Middle frontal gyrus (tissue), 1 donor: ENCODE data around the gene CEP104.
"Not testable (repeated sequence)": the region's sequence is repeated elsewhere in the genome, so short reads cannot be mapped to it uniquely, and the experiment has no call there.

Source experiments
- DNase-seq: peaks from one replicate; pipeline ENCODE4 v3.0.0-alpha.2; 2015; ENCODE audit warnings: low spot score; ENCODE audit errors: extremely low spot score

Gene CEP104

DNA sequence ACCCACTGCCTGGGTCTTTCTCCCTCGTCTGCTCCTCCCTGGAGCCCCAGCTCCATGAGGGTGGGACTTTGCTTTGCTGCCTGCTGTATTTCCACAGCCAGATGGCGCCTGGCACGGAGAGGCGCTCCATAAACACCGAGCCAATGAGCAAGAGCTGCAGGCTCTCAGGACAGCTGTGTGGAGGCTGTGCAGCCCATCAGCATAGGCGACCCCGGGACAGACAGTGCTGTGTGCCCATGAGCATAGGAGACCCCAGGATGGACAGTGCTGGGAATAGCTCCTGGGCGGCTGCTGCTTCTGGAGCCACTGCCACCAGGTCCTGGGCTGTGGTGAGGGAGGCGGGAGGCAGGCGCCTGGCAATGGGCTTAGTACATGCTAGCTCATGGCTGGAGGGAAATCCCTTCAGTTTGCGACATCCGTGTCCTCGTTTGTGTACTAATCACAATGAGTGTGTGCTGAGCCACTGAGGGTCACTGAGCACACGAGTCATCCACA is 29.2 kb downstream of the CEP104 start:
- DNase-seq: no peak

DNA sequence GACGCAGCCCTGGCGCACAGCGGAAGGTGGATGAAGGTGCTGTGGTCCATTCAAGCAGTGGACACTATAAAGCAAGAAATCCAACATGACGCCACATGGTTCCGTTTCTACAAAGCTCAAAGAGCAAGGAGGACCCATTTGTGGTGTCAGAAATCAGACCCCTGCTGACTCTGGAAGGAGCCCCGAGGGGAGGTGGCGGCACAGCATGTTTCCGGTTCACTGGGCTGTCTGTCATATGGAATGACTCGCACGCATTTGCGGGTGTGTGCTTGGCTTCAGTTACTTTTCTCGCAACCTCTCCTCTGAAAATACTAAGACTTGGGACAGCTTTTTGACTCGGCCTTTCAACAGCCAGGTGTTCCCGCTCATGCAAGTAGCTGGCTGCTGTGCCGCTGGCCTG is 31.7 kb downstream of the CEP104 start:
- DNase-seq: no peak

DNA sequence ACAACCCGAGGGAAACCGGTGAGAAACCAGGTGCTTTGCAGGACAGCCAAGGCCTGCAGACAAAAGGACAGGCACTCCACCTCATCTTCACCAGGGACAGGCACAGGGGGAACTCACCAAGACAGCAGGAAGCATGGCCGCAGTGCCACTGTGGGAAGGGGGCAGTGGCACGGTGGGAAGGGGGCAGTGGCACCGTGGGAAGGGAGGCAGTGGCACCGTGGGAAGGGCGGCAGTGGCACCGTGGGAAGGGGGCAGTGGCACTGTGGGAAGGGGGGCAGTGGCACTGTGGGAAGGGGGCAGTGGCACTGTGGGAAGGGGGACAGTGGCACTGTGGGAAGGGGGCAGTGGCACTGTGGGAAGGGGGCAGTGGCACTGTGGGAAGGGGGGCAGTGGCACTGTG is 32.4 kb downstream of the CEP104 start:
- DNase-seq: no peak

DNA sequence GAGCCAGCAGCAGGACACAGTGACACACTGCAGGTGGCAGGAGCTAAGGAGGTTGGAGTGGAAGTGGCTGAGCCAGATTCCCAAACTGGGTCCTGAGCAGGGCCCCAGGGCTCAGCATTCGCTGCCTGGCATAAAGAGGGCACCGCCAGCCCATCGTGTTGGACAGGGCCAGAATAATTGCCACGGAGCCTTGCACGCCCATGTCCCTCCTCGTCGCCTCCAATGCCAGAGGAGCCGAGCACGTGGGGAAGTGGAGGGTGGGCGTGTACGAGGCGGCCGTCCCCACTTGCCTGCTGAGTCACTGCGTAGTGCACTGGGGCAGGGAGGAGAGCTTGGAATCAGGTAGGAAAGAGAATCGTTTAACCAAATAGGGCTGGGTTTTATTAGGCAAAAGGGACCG is 34.6 kb downstream of the CEP104 start:
- DNase-seq: no peak

DNA sequence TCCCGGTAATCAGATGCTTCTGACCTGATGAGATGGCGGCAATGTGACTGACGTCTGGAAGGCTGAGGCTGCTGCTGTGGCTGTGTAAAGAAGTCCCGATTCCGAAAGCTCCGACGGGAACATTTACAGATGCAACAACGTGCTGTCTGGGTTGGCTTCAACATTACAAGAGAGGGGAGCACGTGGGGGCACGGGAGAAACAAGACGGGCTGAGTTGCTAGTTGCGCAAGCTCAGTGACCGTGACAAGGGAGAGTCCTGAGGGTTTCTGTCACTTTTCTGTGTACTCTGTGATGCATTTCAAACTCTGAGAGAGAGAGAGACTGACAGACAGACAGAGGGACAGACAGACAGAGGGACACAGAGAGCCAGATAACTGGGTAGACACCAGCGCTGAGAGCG is 35.1 kb downstream of the CEP104 start:
- no peak for DNase-seq

DNA sequence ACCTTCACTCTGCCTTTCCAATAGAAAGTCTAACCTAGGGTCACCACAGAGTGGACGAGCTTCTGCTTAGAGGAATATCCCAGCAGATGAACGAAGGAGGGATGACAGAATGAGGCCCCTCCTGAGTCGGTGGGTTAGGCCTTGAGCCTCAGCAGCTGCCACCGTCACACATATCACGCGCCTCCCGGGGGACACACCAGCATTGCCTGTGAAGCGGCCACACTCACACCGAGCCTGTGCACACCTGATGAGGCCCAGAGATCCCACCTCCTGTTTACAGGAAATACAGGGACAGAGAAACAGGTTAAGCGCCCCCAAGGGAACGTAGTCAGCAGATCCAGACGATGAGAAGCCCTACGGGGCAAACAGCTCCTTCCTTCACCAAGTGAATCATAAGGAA is 35.6 kb downstream of the CEP104 start:
- no peak for DNase-seq

DNA sequence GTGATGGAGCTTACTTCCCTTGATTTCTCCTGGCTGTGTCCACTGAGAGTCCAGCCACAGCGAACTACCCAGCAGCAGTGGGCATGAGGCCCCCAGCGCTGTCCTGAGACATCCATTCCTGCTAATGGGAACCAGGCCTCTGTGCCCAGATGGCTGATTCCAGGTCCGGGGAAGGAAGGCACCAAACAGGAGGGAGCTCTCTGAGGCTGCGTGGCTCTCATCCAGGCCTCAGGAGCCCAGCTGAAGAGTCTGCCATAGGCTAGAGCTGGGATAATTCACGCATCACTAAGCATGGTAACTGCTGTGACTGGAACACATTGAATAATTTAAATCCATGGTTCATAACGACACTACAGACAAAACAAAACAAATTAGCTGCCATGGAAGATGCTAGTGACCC is 36.0 kb downstream of the CEP104 start:
- no peak for DNase-seq

DNA sequence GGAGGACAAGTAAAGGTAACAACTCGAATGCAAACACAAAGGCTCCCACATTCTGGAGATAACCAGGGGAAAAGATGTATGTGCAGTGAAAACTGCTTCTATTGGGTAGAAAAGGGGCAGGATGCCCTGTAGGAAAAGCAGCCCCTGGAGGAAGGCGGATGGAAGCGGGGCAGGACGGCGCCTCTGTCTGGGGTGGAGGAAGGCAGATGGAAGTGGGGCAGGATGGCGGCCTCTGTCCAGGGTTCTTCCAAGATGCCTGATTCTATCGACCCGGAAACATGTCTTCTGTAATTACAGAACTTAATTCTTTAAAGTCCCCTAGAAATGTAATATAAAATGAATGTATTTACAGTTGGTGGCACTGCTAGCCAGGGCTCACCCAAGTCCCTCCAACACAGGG is 36.7 kb downstream of the CEP104 start:
- DNase-seq: no peak

DNA sequence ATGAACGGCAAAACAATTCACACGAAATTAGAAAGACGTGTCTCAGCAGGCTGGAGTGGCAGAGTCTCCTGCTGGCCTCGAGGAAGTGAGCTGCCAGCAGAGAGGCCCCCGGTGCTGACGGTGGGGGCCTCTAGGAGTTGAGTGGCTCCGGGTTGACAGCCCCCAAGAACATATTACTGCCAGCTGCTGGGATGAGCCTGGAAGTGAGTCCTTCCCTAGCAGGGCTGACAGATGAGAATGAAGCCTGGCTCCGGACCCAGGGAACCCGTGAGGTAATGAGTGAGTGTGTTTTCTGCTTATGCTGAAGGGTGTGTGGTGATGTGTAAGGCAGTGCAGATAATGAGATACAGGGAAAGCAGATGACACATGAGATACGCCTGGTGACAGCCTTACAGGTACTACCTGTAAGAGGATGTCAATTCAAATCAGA is 37.2 kb downstream of the CEP104 start:
- no peak for DNase-seq

DNA sequence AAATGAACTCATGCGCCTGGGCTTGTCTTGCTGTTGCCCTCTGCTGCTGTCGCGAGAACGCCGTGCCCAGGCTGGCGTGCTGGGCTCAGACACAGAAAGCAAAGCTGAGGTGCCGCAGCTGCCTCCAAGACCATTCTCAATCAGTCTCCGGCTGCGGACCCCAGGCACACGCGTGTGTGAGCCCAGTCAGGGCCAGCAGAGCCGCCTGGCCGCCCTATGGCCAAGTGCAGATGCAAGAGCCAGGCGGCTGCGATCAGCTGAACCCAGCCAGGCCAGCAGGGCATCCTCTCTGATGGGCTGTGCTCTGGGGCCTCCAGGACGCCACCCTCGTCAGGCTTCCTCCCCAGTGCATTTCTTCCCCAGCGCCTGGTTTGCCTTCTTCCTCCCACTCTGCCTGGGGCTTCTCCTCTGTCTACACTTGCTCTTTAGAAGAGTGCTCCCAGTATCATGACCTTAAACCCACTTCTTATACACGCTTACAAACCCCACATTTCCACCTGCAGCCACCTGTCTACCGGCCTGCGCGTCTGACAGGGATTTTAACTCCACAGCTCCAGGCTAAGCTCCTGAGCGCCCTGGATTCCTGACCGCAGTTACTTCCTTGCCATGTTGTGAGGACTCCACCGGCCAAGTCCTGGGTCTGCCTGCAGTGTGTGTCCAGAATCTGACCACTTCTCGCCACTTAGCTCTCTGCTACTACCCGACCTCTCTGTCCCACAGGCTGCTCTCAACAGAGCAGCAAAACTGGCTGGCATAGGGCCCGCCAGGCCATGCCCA is 39.0 kb downstream of the CEP104 start:
- DNase-seq: no peak

DNA sequence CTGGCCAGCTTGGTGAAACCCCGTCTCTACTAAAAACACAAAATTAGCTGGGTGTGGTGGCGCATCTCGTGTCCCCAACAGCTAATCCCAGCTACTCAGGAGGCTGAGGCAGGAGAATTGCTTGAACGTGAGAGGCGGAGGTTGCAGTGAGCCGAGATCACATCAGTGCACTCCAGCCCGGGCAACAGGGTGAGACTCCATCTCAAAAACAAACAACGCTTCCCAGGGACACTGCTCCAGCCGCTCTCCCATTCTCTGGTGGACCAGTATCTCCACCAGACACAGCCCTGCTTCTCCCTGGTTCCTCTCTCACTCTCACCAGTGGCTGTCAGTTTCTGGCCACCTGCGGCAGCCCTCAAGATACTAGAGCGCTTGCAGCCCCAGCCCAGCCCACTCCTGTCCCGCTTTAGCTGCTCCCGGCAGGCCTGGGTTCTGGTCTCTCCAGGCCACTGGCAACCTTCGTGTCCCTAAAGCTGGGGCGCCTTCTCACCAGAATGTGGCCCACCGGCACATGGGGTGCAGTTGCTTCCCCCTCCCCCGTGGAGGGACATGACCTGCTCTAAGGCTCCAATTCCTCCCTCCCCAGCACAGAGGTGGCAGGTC is 39.8 kb downstream of the CEP104 start:
- no peak for DNase-seq

DNA sequence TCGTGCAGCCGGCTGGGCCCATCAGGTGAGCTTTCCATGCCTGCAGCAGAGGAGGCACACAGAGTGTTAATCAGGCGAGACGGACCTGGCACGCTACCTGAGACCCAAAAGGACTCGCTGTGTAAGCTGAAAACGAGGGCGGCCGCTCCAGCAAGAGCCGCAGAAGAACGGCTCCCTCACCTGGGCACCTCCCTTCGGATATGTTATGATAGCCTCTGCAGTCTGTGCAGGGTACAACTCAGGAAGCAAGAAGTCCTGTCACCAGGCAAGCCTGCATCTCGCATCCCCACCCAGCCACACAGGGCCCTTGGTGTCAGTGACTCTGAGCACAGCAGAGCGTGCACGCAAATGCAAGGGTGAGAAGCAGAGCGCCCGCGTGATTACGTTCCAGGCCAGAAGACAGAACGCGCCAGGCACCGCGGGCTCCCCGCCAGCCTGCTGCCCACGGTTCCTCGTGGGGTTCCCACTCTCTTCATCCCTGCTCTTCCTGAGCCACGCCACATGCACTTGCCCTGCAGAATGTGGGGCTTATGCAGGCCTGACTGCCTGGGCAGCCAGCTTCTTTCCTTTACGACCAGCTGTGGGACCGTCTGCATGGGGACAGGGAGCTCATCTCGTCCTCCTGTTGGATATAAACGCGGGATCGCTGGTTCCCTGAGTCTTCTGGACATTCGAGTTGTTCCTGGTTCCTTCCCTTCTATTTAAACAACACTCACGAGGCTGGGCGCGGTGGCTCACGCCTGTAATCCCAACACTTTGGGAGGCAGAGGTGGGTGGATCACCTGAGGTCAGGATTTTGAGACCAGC is 40.5 kb downstream of the CEP104 start:
- no peak for DNase-seq

DNA sequence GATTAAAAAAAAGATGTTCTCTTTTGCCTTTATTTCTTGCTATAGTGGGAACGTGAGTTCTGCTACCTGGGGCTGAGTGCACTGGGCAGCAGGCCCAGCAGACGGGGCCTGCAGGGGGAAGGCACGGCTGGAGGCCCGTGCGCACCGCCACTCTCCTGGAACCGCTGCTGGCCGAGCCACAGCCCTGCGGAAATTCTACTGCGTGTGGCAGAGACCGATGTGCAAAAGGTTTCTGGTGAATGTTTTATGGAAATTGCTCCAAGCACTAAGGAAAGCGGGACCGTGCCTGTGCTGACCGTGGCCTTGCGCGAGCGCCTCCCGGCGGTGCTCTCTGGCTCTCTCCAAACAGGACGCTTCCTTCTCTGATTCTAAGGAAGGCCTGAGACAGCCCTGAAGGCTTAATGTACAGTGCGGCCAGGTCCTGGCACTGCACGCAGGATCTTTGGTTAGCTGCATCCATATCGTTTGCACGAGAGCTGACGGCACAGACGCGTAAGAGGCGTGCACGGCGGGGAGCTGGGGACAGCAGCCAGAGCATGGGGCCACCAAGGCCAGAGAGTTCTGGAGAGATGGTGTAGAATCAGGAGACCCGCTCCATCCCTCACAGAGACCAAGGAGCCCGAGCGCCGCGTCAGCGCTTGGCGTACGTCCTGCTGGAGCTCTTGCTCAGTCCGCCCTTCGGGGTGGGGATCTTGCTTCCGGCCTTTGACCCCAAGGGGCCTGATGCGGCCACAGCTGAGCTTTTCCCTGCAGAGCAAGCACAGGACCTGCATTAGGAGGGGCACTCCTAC is 42.0 kb downstream of the CEP104 start:
- no peak for DNase-seq

DNA sequence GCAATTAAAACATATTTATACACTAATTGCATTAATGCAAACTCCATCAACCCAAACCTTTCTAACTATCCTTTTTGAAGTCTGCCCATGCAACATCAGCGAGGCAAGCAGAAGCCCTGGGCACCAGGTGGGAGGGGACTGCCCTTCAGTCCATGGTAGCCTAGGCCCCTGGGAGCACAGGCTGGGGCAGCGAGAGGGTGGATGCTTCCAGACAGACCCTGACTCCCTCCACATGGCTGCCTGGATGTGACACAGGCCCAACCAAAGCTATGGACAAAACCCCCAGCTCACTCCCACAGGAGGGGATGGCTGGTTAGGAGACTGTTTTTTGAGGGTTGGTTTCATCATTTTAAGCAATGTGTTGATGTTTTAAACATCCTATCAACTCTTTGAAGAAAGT is 42.9 kb downstream of the CEP104 start:
- DNase-seq: no peak

DNA sequence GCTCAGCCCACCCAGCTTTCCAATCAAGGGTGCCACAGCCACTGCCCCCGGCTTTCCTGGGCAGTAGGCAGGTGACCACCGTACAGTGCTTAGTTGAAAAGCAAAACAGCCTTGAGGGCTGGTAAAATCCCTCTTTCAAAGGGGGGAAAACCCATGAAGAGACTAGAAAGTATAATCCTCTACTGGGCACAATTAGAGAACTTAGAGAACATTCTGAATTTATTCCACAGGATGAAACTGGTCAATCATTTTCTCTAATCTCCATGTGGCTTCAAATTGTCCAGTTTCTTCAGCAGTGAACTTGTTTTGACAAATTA is 45.5 kb downstream of the CEP104 start:
- no peak for DNase-seq

DNA sequence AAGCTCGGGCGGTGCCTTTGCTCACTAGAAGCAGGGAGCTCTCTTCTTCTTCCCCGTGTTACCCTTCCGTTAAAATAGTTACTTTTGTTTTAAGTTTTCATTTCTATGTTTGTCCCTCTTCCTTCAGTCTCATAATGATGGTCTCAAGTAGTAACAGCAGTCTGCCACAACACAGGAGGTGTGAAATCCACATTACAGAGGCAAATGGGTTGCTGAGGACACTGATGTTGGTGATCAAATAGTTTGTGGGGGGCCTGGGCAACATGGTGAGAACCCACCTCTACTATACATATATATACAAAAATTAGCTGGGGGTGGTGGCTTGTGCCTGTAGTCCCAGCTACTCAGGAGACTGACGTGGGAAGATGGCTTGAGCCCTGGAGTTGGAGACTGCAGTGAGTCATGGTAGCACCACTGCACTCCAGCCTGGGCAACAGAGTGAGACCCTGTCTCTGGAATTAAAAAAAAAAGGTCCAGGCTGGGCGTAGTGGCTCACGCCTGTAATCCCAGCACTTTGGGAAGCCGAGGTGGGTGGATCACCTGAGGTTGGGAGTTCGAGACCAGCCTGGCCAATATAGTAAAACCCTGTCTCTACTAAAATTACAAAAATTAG is 46.8 kb downstream of the CEP104 start:
- DNase-seq: not testable (repeated sequence)

DNA sequence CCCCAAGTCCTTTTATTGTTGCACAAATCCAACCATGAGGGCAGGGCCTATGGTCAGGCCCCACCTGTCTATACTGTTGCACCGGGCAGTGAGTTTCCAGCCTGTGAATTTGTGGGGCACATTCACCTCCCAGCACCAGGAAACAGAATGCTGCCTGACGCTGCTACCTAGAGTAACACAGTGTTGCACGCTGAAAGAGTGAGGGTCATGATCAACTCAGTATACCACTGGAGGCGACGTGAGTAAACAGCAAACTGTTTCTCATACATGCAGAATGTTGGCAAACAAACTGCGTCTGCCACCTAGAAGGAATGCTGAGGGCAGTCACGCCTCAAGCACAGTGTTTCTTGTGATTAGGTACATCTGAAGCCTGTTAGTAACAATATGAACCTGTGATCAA is 47.3 kb downstream of the CEP104 start:
- no peak for DNase-seq

DNA sequence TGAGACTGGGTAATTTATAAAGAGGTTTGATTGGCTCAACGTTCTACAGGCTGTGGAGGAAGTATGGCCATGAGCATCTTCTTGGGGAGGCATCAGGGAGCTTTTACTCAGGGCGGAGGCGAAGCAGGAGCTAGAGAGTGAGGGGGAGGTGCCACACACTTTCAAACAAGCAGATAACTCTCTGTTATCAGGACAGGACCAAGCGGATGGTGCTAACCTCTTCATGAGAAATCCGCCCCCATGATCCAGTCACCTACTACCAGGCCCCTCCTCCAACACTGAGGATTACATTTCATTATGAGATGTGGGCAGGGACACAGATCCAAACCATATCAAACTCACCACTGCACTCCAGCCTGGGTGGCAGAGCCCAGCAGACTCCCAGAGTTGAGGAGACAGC is 49.2 kb downstream of the CEP104 start:
- DNase-seq: no peak

DNA sequence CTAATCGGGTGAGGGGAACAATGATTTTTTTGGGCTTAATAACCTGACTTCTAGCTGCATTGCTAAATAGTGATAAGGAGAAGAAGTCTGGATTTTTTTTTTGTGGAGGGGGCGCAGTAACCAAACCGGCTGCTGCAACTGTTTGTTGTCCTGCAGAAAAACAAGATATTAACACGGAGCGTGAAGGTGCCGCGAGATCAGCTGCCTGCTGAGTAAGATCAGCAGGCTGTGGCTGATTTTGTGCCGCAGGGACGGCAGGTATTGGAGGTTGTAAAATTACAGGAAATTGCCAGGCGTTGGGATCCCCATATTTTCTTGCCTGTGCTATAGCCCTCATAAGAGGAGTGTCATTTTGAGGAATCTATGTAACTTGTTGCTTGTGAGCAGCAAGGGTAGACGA is 52.0 kb downstream of the CEP104 start:
- no peak for DNase-seq

DNA sequence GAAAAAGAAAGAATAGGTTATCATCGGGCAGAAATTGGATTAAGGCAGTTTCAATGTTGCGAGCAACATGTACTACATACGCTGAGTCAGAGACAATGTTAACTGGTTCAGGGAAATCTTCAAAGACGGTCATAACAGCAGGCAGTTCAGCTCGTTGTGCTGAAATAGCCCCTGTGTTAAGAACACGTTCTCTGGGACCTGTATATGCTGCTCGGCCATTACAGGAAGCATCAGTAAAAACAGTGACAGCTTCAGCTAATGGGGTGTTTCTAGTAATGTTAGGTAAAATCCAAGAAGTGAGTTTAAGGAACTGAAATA is 52.4 kb downstream of the CEP104 start:
- not testable (repeated sequence) for DNase-seq

DNA sequence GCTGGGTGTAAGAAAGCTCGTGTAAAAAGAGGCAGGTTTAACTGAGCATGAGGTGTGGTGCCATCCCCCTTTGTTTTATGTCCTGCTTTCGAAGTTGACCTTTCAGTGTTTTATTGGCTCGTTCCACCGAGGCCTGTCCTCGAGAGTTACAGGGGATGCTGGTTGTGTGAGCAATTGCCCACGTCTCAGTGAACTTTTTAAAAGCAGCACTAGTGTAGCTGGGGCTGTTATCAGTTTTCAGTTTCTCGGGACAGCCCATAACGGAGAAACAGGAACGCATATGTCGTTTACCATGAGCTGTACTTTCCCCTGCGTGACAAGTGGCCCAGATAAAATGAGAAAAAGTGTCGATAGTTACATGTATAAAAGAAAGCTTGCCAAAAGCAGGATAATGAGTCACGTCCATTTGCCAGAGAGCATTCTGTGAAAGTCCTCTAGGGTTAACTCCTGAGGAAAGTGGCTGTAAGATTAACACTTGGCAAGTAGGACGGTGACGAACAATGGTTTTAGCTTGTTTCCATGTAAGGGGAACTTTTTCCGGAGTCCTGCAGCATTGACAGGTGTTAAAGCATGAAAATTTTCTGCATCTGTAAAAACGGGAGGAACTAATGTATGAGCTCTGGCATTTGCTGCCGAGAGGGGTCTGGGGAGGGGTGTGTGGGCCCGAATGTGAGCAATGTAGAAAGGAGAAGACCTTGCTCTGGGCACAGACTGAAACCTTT is 52.9 kb downstream of the CEP104 start:
- DNase-seq: no peak
